ENCODE results near the gene MDFI.

GRCh38 chr6:41693281-41694240, 55.3 kb downstream of the MDFI start:
- TF ChIP-seq CTCF (IDR thresholded peaks at IDR 0.05; ENCODE audit: low read depth, low read length, missing input control) = no peak
- no peak for TF ChIP-seq TAF1 (conservative IDR thresholded peaks at IDR 0.05)
- no peak for TF ChIP-seq ATF3 (IDR thresholded peaks at IDR 0.05)
- TF ChIP-seq RAD21 (IDR thresholded peaks at IDR 0.05) = no peak
- TF ChIP-seq REST (IDR thresholded peaks at IDR 0.05) = no peak

Data from liver (tissue), 3 donors.